OCI-LY3 (cell line): ENCODE results near the gene PXDC1.

Source experiments
- EZH2phosphoT487 ChIP-seq: fragments of 200-600 bp; shearing (Covaris generic); IDR thresholded peaks from 2 replicates; pipeline ENCODE4 v1.6.1; 2018; ENCODE audit warnings: antibody characterized with exemption, mixed run types, low read depth
- TF ChIP-seq, protein P1 (sequence below): fragments of 200-600, 300-600 bp; sonication (generic); IDR thresholded peaks from 2 replicates; pipeline ENCODE4 v1.5.1; 2014; ENCODE audit warnings: antibody characterized with exemption, low read length, low read depth

DNA sequence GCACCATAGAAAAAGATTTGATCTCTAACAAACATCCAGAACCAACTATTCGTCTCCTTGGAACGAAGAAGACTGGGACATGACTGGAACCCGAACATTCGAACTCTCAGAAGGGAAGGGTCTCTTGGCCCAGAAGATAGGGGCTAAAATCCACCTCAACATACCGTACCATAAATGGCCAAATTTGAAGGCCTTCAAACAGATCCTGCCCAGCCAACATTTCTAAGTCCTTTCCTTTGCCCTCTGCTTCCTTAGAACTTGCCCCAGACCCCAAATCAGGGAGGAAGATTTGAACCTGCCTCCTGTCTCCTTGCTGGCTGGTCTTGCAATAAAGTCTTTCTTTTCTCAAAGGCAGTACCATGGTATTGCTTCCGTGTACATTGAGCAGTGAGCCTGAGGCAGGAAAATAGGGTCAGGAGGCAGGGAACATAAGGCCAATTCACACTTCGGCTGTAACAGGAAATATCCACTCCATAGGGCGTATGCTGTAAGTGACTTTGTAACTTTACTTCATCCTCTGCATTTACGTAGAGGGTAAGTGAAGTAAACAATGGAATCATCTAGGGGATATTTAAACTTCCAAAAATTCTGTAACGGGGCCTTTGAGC, 1.8 kb upstream of the PXDC1 start:
- TF ChIP-seq, protein P1, sequence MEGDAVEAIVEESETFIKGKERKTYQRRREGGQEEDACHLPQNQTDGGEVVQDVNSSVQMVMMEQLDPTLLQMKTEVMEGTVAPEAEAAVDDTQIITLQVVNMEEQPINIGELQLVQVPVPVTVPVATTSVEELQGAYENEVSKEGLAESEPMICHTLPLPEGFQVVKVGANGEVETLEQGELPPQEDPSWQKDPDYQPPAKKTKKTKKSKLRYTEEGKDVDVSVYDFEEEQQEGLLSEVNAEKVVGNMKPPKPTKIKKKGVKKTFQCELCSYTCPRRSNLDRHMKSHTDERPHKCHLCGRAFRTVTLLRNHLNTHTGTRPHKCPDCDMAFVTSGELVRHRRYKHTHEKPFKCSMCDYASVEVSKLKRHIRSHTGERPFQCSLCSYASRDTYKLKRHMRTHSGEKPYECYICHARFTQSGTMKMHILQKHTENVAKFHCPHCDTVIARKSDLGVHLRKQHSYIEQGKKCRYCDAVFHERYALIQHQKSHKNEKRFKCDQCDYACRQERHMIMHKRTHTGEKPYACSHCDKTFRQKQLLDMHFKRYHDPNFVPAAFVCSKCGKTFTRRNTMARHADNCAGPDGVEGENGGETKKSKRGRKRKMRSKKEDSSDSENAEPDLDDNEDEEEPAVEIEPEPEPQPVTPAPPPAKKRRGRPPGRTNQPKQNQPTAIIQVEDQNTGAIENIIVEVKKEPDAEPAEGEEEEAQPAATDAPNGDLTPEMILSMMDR, result no peak
- TF ChIP-seq EZH2phosphoT487, result no peak
